Measurements from ENCODE around the gene LCN15.
"Not testable (repeated sequence)": the region's sequence is repeated elsewhere in the genome, so short reads cannot be mapped to it uniquely, and the experiment has no call there.

The LCN15 gene

GRCh38 chr9:136773386-136774044 is 9.2 kb upstream of the LCN15 start:
- no peak for DNase-seq

- no peak for DNase-seq
These were observed 7.6 kb upstream of the LCN15 start for GRCh38 chr9:136771907-136772415.

- peak; percentile 55 for DNase-seq
These were observed 5.4 kb upstream of the LCN15 start for GRCh38 chr9:136769710-136770191.

GRCh38 chr9:136766410-136767120 is 2.2 kb upstream of the LCN15 start:
- peak; percentile 86 for DNase-seq

- DNase-seq = not testable (repeated sequence)
These were observed 1.6 kb upstream of the LCN15 start for GRCh38 chr9:136765745-136766409.

GRCh38 chr9:136765041-136765440 is 723 bp upstream of the LCN15 start:
- peak; percentile 19 for DNase-seq

GRCh38 chr9:136763649-136764035 is 676 bp downstream of the LCN15 start:
- no peak for DNase-seq

- DNase-seq = peak; percentile 42
These were observed 1.2 kb downstream of the LCN15 start for GRCh38 chr9:136762915-136763648.

- DNase-seq = no peak
These were observed 2.1 kb downstream of the LCN15 start for GRCh38 chr9:136762221-136762691.

GRCh38 chr9:136761545-136761981 is 2.8 kb downstream of the LCN15 start:
- DNase-seq = no peak

GRCh38 chr9:136760834-136761544 is 3.3 kb downstream of the LCN15 start:
- peak; percentile 53 for DNase-seq

GRCh38 chr9:136760424-136760823 is 3.9 kb downstream of the LCN15 start:
- DNase-seq = no peak

GRCh38 chr9:136759436-136760325 is 4.6 kb downstream of the LCN15 start:
- no peak for DNase-seq

GRCh38 chr9:136759001-136759400 is 5.3 kb downstream of the LCN15 start:
- no peak for DNase-seq

GRCh38 chr9:136757751-136758140 is 6.6 kb downstream of the LCN15 start:
- DNase-seq = no peak

- no peak for DNase-seq
These were observed 7.0 kb downstream of the LCN15 start for GRCh38 chr9:136757328-136757727.

- DNase-seq = no peak
These were observed 7.5 kb downstream of the LCN15 start for GRCh38 chr9:136756836-136757235.

GRCh38 chr9:136756134-136756438 is 8.2 kb downstream of the LCN15 start:
- no peak for DNase-seq

GRCh38 chr9:136755302-136756133 is 8.8 kb downstream of the LCN15 start:
- DNase-seq = not testable (repeated sequence)

GRCh38 chr9:136754626-136755301 is 9.6 kb downstream of the LCN15 start:
- DNase-seq = no peak

Data from NCI-H146 (cell line).